Stomach (tissue), 9 donors: Measurements from ENCODE around the gene SPAG9. TPM values are rescaled to one million over a fixed set of nuclear protein-coding genes. Genes with fewer than 3 reads are reported as not detected.

ENCODE experiments used
- DNase-seq, 2 donors: peaks; one replicate each; pipeline versions ENCODE4 v3.0.0 to v3.0.0-alpha.2; 2013 to 2019
- H3K27ac ChIP-seq, 5 donors: fragments of 200-600 bp in 4 of 5; sonication (generic) in 4 of 5; one replicate each; pipeline ENCODE4 v1.5.1; 2013 to 2019; ENCODE audit warnings: mild to moderate bottlenecking in 1 of 5, moderate library complexity in 1 of 5
- H3K27me3 ChIP-seq, 3 donors: fragments of 200-600 bp; sonication (generic); one replicate each; pipeline ENCODE4 v1.5.1; 2017 to 2019; ENCODE audit warnings: mixed run types in 1 of 3
- H3K36me3 ChIP-seq, 4 donors: fragments of 200-600 bp; sonication (generic); 1 replicate in 3 of 4; 2 replicates in 1 of 4; pipeline ENCODE4 v1.5.1; 2016 to 2019
- H3K4me1 ChIP-seq, 4 donors: fragments of 200-600 bp; sonication (generic); one replicate each; pipeline ENCODE4 v1.5.1; 2016 to 2019
- H3K4me3 ChIP-seq, 4 donors: fragments of 200-600 bp; sonication (generic) in 3 of 4; one replicate each; pipeline ENCODE4 v1.5.1; 2016 to 2019; ENCODE audit warnings: mild to moderate bottlenecking in 1 of 4
- H3K9me3 ChIP-seq, 4 donors: fragments of 200-600 bp; sonication (generic); one replicate each; pipeline ENCODE4 v1.5.1; 2016 to 2019
- EP300 ChIP-seq: sonication (generic); formaldehyde crosslinking; IDR thresholded peaks from one replicate; pipeline ENCODE4 v1.6.1; 2017; ENCODE audit warnings: antibody characterized with exemption
- POLR2A ChIP-seq, 4 donors: fragments of 450-650 bp; IDR thresholded peaks; one replicate each; pipeline ENCODE4 v1.6.1; 2016; ENCODE audit warnings: antibody characterized with exemption in 4 of 4, control low read depth in 2 of 4, mild to moderate bottlenecking in 1 of 4, moderate library complexity in 1 of 4
- POLR2AphosphoS5 ChIP-seq, 3 donors: sonication (generic); formaldehyde crosslinking; IDR thresholded peaks; one replicate each; pipeline ENCODE4 v1.6.1; 2016; ENCODE audit warnings: antibody characterized with exemption in 3 of 3
- WGBS, 5 donors: extraction: QIAGEN DNeasy Blood & Tissue Kit in 3 of 5; methylation state at CpG; one replicate each; pipeline versions ENCODE4 v1.1.5 to v1.1.7; 2013 to 2018; 5-methylcytosine and 5-hydroxymethylcytosine counted together
- intact Hi-C: fragments of 100-400 bp; cut with DNase I; formaldehyde crosslinking; loops from one replicate; pipeline ENCODE4 v1.15.1; 2023; ENCODE audit warnings: low total_unique reads
- polyA plus RNA-seq, 3 donors: library from polyadenylated mRNA; stranded (reverse); fragments of 200-250 nt; gene quantifications; one replicate each; pipeline ENCODE4 v1.2.3, GENCODE V29; 2013
- total RNA-seq, 5 donors: library from RNA; depleted of rRNA; stranded (reverse); fragments of >200 nt; gene quantifications; one replicate each; pipeline versions ENCODE4 v1.1.0 to v1.2.3, GENCODE V29; 2014 to 2016
- TF ChIP-seq, protein P1 (sequence below), 7 experiments: fragments of 450-650 bp in 4 of 7; fragments of 200-600 bp in 3 of 7; sonication (generic) in 3 of 7; IDR thresholded peaks; one replicate each; pipeline ENCODE4 v1.5.1; 2016 to 2019; ENCODE audit warnings: antibody characterized with exemption in 7 of 7, control low read depth in 2 of 7, mild to moderate bottlenecking in 1 of 7
- donor health status: healthy with polysubstance abuse.
- donor health status: Bipolar disorder and iron deficiency.
- donor health status: healthy.

The SPAG9 gene
- total and polyA plus RNA-seq, 8 donors: 10.2 to 209 (median 56.5) TPM

DNA sequence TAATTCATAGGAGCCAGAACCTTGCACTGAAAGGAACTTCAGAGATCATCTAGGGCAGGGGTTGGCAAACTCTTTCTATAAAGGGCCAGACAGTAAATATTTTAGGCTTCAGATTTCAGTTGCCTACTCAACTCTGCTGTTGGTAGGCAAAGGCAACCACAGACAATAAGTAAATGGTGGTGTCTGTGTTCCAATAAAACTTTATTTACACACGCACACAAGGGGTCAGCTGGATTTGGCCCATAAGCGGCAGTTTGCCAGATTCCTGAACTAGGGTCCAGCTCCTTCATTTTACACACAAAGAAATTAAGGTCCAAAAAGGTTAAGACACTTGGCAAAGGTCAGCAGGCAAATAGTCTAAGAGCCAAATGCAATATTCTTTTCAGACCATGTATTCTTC, 107.3 kb downstream of the SPAG9 start:
- Histone ChIP-seq H3K4me3 (no peak overlapping the region), H3K27ac (no peak overlapping the region), H3K4me1 (peaks cover 0 to 8% (median 0%) of the 10 kb centered on the region in 4 donors), H3K9me3 (no peaks in the 10 kb centered on the region), H3K27me3 (no peaks in the 10 kb centered on the region), H3K36me3 (peaks cover 6 to 82% (median 63%) of the 10 kb centered on the region in 4 donors)
- intact Hi-C loops: no loop called here
- DNase-seq: no peak
- 95 to 99% (median 96%) methylated on average over 2 of the region's 2 CpGs for WGBS, 5 donors
- no peak for TF ChIP-seq EP300
- TF ChIP-seq POLR2AphosphoS5 (IDR thresholded peaks at IDR 0.05): no peak
- TF ChIP-seq POLR2A (IDR thresholded peaks at IDR 0.05): no peak
- TF ChIP-seq, protein P1, sequence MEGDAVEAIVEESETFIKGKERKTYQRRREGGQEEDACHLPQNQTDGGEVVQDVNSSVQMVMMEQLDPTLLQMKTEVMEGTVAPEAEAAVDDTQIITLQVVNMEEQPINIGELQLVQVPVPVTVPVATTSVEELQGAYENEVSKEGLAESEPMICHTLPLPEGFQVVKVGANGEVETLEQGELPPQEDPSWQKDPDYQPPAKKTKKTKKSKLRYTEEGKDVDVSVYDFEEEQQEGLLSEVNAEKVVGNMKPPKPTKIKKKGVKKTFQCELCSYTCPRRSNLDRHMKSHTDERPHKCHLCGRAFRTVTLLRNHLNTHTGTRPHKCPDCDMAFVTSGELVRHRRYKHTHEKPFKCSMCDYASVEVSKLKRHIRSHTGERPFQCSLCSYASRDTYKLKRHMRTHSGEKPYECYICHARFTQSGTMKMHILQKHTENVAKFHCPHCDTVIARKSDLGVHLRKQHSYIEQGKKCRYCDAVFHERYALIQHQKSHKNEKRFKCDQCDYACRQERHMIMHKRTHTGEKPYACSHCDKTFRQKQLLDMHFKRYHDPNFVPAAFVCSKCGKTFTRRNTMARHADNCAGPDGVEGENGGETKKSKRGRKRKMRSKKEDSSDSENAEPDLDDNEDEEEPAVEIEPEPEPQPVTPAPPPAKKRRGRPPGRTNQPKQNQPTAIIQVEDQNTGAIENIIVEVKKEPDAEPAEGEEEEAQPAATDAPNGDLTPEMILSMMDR (IDR thresholded peaks at IDR 0.05): no peak

DNA sequence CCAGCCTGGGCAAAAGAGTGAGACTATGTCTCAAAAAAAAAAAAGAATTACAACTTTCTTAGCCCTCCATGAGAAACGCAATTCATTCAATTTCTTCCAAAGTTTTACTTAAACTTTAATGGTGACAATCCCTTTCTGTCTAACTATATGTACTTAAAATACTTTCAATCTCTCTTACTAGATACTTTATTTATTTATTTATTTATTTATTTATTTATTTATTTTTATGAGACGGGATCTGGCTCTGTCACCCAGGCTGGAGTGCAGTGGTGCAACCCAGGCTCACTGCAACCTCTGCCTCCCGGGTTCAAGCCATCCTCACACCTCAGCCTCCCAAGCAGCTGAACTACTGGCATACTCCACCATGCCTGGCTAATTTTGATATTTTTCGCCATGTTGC, 108.1 kb downstream of the SPAG9 start:
- Histone ChIP-seq H3K9me3 (no peaks in the 10 kb centered on the region), H3K4me3 (no peak overlapping the region), H3K27ac (no peak overlapping the region), H3K36me3 (peaks cover under 1 to 82% (median 58%) of the 10 kb centered on the region in 4 donors), H3K4me1 (peaks cover 0 to 8% (median 0%) of the 10 kb centered on the region in 4 donors), H3K27me3 (no peaks in the 10 kb centered on the region)
- no peak for DNase-seq
- intact Hi-C loops: no loop called here
- 95 to 99% (median 96%) methylated on average over 4 of the region's 4 CpGs for WGBS, 5 donors
- TF ChIP-seq, protein P1 (IDR thresholded peaks at IDR 0.05): no peak
- TF ChIP-seq EP300: no peak
- TF ChIP-seq POLR2AphosphoS5 (IDR thresholded peaks at IDR 0.05): no peak
- TF ChIP-seq POLR2A (IDR thresholded peaks at IDR 0.05): no peak

DNA sequence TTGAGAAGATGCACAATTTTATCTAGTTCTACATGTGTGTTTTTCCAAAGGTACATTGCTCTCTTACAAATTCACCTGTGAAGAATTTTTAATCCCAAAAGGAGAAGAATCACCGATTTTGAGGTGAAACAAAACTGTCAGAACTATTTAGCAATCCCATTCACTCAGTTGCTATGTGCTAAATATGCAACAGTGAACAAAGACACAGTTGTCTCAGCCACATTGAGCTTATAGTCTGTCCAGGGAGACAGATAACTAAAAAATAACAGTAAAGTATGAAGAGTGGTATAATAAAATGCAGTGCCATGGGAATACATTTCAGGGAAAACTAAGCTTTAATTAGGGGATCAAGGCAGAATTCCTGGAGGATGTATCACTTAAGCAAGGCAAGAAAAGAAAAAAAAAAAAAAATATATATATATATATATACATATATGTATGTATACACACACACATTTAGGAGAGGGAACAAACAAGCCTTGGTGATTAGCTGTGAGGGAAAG, 110.4 kb downstream of the SPAG9 start:
- Histone ChIP-seq H3K27ac (no peak overlapping the region), H3K36me3 (peaks cover 7 to 83% (median 60%) of the 10 kb centered on the region in 4 donors), H3K27me3 (no peaks in the 10 kb centered on the region), H3K9me3 (no peaks in the 10 kb centered on the region), H3K4me1 (peaks cover 0 to 4% (median 0%) of the 10 kb centered on the region in 4 donors), H3K4me3 (no peak overlapping the region)
- intact Hi-C loops: no loop called here
- 76 to 87% (median 83%) methylated on average over 1 of the region's 1 CpG for WGBS, 5 donors
- TF ChIP-seq POLR2A (IDR thresholded peaks at IDR 0.05) (no peak), POLR2AphosphoS5 (IDR thresholded peaks at IDR 0.05) (no peak), EP300 (no peak)
- TF ChIP-seq, protein P1 (IDR thresholded peaks at IDR 0.05): no peak
- DNase-seq: no peak

DNA sequence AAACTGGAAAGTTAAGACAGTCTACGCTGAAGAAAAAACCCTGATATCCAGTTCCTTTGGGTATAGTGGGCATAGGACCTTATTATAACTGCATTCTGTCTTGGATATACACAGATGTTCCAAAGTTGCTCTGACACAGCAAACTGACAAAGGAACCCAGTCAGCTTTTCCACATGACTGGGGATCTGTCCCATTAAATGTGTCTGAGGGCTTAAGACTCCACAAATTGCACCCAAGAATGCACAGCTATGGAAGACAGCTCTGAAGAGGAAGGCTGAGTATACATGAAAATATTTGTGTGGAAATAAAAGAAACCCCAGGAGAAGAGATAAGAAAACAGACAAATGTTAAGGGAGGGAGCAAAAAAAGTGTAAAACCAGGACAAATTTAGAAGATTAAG, 114.1 kb downstream of the SPAG9 start:
- Histone ChIP-seq H3K27me3 (no peaks in the 10 kb centered on the region), H3K36me3 (peaks cover 13 to 84% (median 68%) of the 10 kb centered on the region in 4 donors), H3K27ac (no peak overlapping the region), H3K9me3 (no peaks in the 10 kb centered on the region), H3K4me3 (no peak overlapping the region), H3K4me1 (no peaks in the 10 kb centered on the region)
- 96 to 100% (median 97%) methylated on average over 1 of the region's 1 CpG for WGBS, 5 donors
- TF ChIP-seq POLR2A (IDR thresholded peaks at IDR 0.05) (no peak), POLR2AphosphoS5 (IDR thresholded peaks at IDR 0.05) (no peak), EP300 (no peak)
- TF ChIP-seq, protein P1 (IDR thresholded peaks at IDR 0.05): no peak
- DNase-seq: no peak
- intact Hi-C loops: no loop called here
